HEK293 (cell line): Measurements from ENCODE around the gene SMIM38.

Source experiments
- FEZF1 ChIP-seq: fragments of 450-650 bp; formaldehyde crosslinking; IDR thresholded peaks from 2 replicates; pipeline ENCODE4 v1.5.1; 2016; ENCODE audit warnings: missing biosample characterization, missing genetic modification characterization
- GLI4 ChIP-seq: fragments of 450-650 bp; formaldehyde crosslinking; IDR thresholded peaks from 2 replicates; pipeline ENCODE4 v1.5.1; 2016; ENCODE audit warnings: missing biosample characterization, missing genetic modification characterization
- INSM2 ChIP-seq: fragments of 450-650 bp; formaldehyde crosslinking; IDR thresholded peaks from 2 replicates; pipeline ENCODE4 v1.5.1; 2016; ENCODE audit warnings: missing biosample characterization, missing genetic modification characterization
- KLF1 ChIP-seq: fragments of 450-650 bp; formaldehyde crosslinking; IDR thresholded peaks from 2 replicates; pipeline ENCODE4 v1.5.1; 2016; ENCODE audit warnings: missing biosample characterization, missing genetic modification characterization
- KLF8 ChIP-seq: fragments of 450-650 bp; formaldehyde crosslinking; IDR thresholded peaks from 2 replicates; pipeline ENCODE4 v1.5.1; 2016; ENCODE audit warnings: missing biosample characterization, missing genetic modification characterization
- MYNN ChIP-seq: fragments of 450-650 bp; formaldehyde crosslinking; IDR thresholded peaks from 2 replicates; pipeline ENCODE4 v1.5.1; 2016; ENCODE audit warnings: missing biosample characterization, missing genetic modification characterization, borderline replicate concordance
- PRDM4 ChIP-seq: fragments of 450-650 bp; formaldehyde crosslinking; IDR thresholded peaks from 2 replicates; pipeline ENCODE4 v1.5.1; 2017; ENCODE audit warnings: missing biosample characterization, missing genetic modification characterization
- SCRT1 ChIP-seq: fragments of 450-650 bp; formaldehyde crosslinking; IDR thresholded peaks from 2 replicates; pipeline ENCODE4 v1.5.1; 2016; ENCODE audit warnings: missing biosample characterization, missing genetic modification characterization, borderline replicate concordance
- SP7 ChIP-seq: fragments of 450-650 bp; formaldehyde crosslinking; IDR thresholded peaks from 2 replicates; pipeline ENCODE4 v1.5.1; 2016; ENCODE audit warnings: missing biosample characterization, missing genetic modification characterization
- TCF7L2 ChIP-seq: IDR thresholded peaks from 2 replicates; pipeline ENCODE4 v1.6.1; 2011; ENCODE audit warnings: low read depth, mild to moderate bottlenecking, inconsistent platforms, low read length, moderate library complexity, borderline replicate concordance
- YY1 ChIP-seq: fragments of 450-650 bp; formaldehyde crosslinking; IDR thresholded peaks from 2 replicates; pipeline ENCODE4 v1.5.1; 2018; ENCODE audit warnings: missing biosample characterization, missing genetic modification characterization
- ZBTB44 ChIP-seq: fragments of 450-650 bp; IDR thresholded peaks from 2 replicates; pipeline ENCODE4 v1.5.1; 2018; ENCODE audit warnings: missing biosample characterization, mild to moderate bottlenecking, missing genetic modification characterization
- ZBTB48 ChIP-seq: fragments of 450-650 bp; formaldehyde crosslinking; IDR thresholded peaks from 2 replicates; pipeline ENCODE4 v1.5.1; 2016; ENCODE audit warnings: missing biosample characterization, missing genetic modification characterization
- ZFP37 ChIP-seq: fragments of 450-650 bp; formaldehyde crosslinking; IDR thresholded peaks from 2 replicates; pipeline ENCODE4 v1.5.1; 2016; ENCODE audit warnings: missing biosample characterization, missing genetic modification characterization
- ZFP69B ChIP-seq: fragments of 450-650 bp; formaldehyde crosslinking; IDR thresholded peaks from 2 replicates; pipeline ENCODE4 v1.5.1; 2016; ENCODE audit warnings: missing biosample characterization, missing genetic modification characterization
- ZNF155 ChIP-seq: fragments of 450-650 bp; formaldehyde crosslinking; IDR thresholded peaks from 2 replicates; pipeline ENCODE4 v1.5.1; 2016; ENCODE audit warnings: missing biosample characterization, missing genetic modification characterization
- ZNF175 ChIP-seq: fragments of 450-650 bp; formaldehyde crosslinking; IDR thresholded peaks from 2 replicates; pipeline ENCODE4 v1.5.1; 2016; ENCODE audit warnings: missing biosample characterization, missing genetic modification characterization
- ZNF211 ChIP-seq: fragments of 450-650 bp; formaldehyde crosslinking; IDR thresholded peaks from 2 replicates; pipeline ENCODE4 v1.5.1; 2016; ENCODE audit warnings: low read depth, missing biosample characterization, missing genetic modification characterization
- ZNF248 ChIP-seq: fragments of 450-650 bp; formaldehyde crosslinking; IDR thresholded peaks from 2 replicates; pipeline ENCODE4 v1.5.1; 2017; ENCODE audit warnings: missing biosample characterization, missing genetic modification characterization
- ZNF350 ChIP-seq: fragments of 450-650 bp; formaldehyde crosslinking; IDR thresholded peaks from 2 replicates; pipeline ENCODE4 v1.5.0; 2017; ENCODE audit warnings: missing biosample characterization, mild to moderate bottlenecking, missing genetic modification characterization
- ZNF394 ChIP-seq: fragments of 450-650 bp; formaldehyde crosslinking; IDR thresholded peaks from 2 replicates; pipeline ENCODE4 v1.5.1; 2016; ENCODE audit warnings: missing biosample characterization, missing genetic modification characterization, mild to moderate bottlenecking, moderate library complexity, borderline replicate concordance
- ZNF404 ChIP-seq: fragments of 450-650 bp; formaldehyde crosslinking; IDR thresholded peaks from 2 replicates; pipeline ENCODE4 v1.5.1; 2017; ENCODE audit warnings: missing biosample characterization, missing genetic modification characterization
- ZNF426 ChIP-seq: fragments of 450-650 bp; formaldehyde crosslinking; IDR thresholded peaks from 2 replicates; pipeline ENCODE4 v1.5.1; 2017; ENCODE audit warnings: missing biosample characterization, missing genetic modification characterization, mild to moderate bottlenecking, inconsistent platforms, moderate library complexity
- ZNF544 ChIP-seq: fragments of 450-650 bp; formaldehyde crosslinking; IDR thresholded peaks from 2 replicates; pipeline ENCODE4 v1.5.0; 2017; ENCODE audit warnings: missing biosample characterization, missing genetic modification characterization
- ZNF623 ChIP-seq: fragments of 450-650 bp; formaldehyde crosslinking; IDR thresholded peaks from 2 replicates; pipeline ENCODE4 v1.5.1; 2016; ENCODE audit warnings: missing biosample characterization, missing genetic modification characterization
- ZNF626 ChIP-seq: fragments of 450-650 bp; sonication (Bioruptor Pico); formaldehyde crosslinking; IDR thresholded peaks from 2 replicates; pipeline ENCODE4 v1.5.1; 2018; ENCODE audit warnings: missing biosample characterization, missing genetic modification characterization, inconsistent platforms
- ZNF701 ChIP-seq: fragments of 450-650 bp; formaldehyde crosslinking; IDR thresholded peaks from 2 replicates; pipeline ENCODE4 v1.5.1; 2016; ENCODE audit warnings: missing biosample characterization, missing genetic modification characterization
- ZNF785 ChIP-seq: fragments of 450-650 bp; formaldehyde crosslinking; IDR thresholded peaks from 2 replicates; pipeline ENCODE4 v1.5.1; 2016; ENCODE audit warnings: missing biosample characterization, missing genetic modification characterization
- ZNF843 ChIP-seq: fragments of 450-650 bp; formaldehyde crosslinking; IDR thresholded peaks from 2 replicates; pipeline ENCODE4 v1.5.1; 2016; ENCODE audit warnings: missing biosample characterization, missing genetic modification characterization
- TF ChIP-seq, protein P1 (sequence below): fragments of 450-650 bp; formaldehyde crosslinking; IDR thresholded peaks from 2 replicates; pipeline ENCODE4 v1.5.1; 2017; ENCODE audit warnings: missing biosample characterization, missing genetic modification characterization
- TF ChIP-seq, protein P2 (sequence below): fragments of 450-650 bp; formaldehyde crosslinking; IDR thresholded peaks from 2 replicates; pipeline ENCODE4 v1.5.1; 2016; ENCODE audit warnings: missing biosample characterization, missing genetic modification characterization

SMIM38 gene

DNA sequence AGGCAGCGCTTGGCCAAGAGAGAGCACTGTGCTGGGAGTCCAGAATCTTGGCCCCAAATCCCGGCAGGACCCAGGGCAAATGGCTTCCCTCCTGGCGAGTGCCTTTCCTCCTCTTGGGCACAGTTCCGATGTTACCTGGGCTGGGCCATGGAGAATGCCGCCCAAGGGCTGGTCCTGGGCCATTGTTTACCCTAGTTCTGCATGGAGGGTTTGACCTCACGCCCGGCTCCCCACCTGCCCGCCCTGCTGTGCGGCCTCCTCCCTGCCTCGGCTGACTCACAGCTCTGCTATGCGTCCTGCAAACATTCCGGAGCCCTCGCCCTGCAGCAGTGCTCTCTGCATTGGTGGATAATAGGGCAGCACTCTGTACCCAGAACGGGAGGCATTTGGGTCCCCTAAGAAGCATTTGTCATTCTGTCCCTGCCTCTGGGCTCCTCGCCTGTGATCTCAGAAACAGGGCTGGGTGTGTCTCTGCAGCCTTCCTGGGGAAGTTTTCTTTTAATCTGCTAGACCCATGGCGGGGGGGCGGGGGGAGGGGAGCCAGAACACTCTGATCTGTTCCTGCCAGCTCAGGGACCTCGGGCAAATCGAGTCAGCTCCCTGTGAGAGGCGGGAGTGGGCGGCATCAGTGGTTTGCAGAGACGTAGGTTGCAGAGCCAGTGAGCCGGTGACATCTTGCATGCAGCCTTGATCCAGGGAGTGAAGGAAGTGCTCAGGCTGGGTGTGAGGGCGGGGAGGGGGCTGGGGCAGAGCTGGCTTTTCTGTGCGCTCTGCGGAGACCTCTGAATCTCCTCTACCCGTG is 32.9 kb upstream of the SMIM38 start (continued):
- TF ChIP-seq ZNF785 (tag by site-specific recombination) (no peak), INSM2 (peak; percentile 62; the same call in 1 of the 2 replicates), ZNF175 (tag by site-specific recombination) (no peak), PRDM4 (tag by site-specific recombination) (no peak), ZFP37 (0 out of 2 replicates have a peak, but pooled peaks have one; percentile 20), KLF1 (tag by site-specific recombination) (peak; percentile 97), ZNF211 (no peak), YY1 (tag by site-specific recombination) (no peak), ZNF248 (tag by site-specific recombination) (no peak), ZNF404 (tag by site-specific recombination) (no peak), ZNF350 (no peak), GLI4 (tag by site-specific recombination) (no peak), SP7 (peak; percentile 68), KLF8 (tag by site-specific recombination) (0 out of 2 replicates have a peak, but pooled peaks have one; percentile 20), SCRT1 (tag by site-specific recombination) (no peak), ZNF623 (no peak), ZNF426 (tag by site-specific recombination) (no peak), ZNF626 (tag by site-specific recombination) (no peak), ZNF843 (no peak), ZNF701 (tag by site-specific recombination) (no peak), ZBTB48 (0 out of 2 replicates have a peak, but pooled peaks have one; percentile 57), TCF7L2 (no peak), FEZF1 (no peak), ZNF155 (tag by site-specific recombination) (no peak), ZFP69B (tag by site-specific recombination) (no peak), ZNF394 (tag by site-specific recombination) (no peak), ZBTB44 (no peak), MYNN (tag by site-specific recombination) (no peak), ZNF544 (no peak)
- TF ChIP-seq, protein P1, sequence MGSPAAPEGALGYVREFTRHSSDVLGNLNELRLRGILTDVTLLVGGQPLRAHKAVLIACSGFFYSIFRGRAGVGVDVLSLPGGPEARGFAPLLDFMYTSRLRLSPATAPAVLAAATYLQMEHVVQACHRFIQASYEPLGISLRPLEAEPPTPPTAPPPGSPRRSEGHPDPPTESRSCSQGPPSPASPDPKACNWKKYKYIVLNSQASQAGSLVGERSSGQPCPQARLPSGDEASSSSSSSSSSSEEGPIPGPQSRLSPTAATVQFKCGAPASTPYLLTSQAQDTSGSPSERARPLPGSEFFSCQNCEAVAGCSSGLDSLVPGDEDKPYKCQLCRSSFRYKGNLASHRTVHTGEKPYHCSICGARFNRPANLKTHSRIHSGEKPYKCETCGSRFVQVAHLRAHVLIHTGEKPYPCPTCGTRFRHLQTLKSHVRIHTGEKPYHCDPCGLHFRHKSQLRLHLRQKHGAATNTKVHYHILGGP (tag by site-specific recombination), result no peak
- TF ChIP-seq, protein P2, sequence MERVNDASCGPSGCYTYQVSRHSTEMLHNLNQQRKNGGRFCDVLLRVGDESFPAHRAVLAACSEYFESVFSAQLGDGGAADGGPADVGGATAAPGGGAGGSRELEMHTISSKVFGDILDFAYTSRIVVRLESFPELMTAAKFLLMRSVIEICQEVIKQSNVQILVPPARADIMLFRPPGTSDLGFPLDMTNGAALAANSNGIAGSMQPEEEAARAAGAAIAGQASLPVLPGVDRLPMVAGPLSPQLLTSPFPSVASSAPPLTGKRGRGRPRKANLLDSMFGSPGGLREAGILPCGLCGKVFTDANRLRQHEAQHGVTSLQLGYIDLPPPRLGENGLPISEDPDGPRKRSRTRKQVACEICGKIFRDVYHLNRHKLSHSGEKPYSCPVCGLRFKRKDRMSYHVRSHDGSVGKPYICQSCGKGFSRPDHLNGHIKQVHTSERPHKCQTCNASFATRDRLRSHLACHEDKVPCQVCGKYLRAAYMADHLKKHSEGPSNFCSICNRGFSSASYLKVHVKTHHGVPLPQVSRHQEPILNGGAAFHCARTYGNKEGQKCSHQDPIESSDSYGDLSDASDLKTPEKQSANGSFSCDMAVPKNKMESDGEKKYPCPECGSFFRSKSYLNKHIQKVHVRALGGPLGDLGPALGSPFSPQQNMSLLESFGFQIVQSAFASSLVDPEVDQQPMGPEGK (tag by site-specific recombination), result peak; percentile 53; the same call in 1 of the 2 replicates
